Measurements from ENCODE around the gene CDKL1.

The CDKL1 gene

GRCh38 chr14:50335989-50336824 is 60.5 kb downstream of the CDKL1 start:
- Histone ChIP-seq H3K4me3 (ENCODE audit: low read length) (no peak overlapping the region), H3K27ac (ENCODE audit: low read length) (no peak overlapping the region), H4K20me1 (ENCODE audit: insufficient read depth, low read length) (0 out of 2 replicates have a peak, but pooled peaks cover 3% of the 10 kb centered on the region), H2AFZ (ENCODE audit: low read depth, low read length) (no peak overlapping the region), H3K36me3 (replicated peaks; ENCODE audit: low read depth, low read length) (no peaks in the 10 kb centered on the region), H3K9me3 (ENCODE audit: insufficient read depth, low read length) (no peaks in the 10 kb centered on the region), H3K79me2 (ENCODE audit: low read length) (no peaks in the 10 kb centered on the region), H3K4me1 (ENCODE audit: low read length) (no peaks in the 10 kb centered on the region), H3K9ac (ENCODE audit: low read length) (no peak overlapping the region), H3K27me3 (ENCODE audit: low read depth, low read length) (no peaks in the 10 kb centered on the region), H3K4me2 (ENCODE audit: low read length) (no peak overlapping the region)
- no peak for TF ChIP-seq CTCF (IDR thresholded peaks at IDR 0.05; ENCODE audit: low read depth, low read length)
- no peak for TF ChIP-seq EZH2phosphoT487 (IDR thresholded peaks at IDR 0.05; ENCODE audit: low read depth)

- no peak overlapping the region for H3K4me2 ChIP-seq (ENCODE audit: low read length)
- H4K20me1 ChIP-seq (ENCODE audit: insufficient read depth, low read length) = 0 out of 2 replicates have a peak, but pooled peaks cover 3% of the 10 kb centered on the region
- no peaks in the 10 kb centered on the region for H3K9me3 ChIP-seq (ENCODE audit: insufficient read depth, low read length)
- no peaks in the 10 kb centered on the region for H3K79me2 ChIP-seq (ENCODE audit: low read length)
- H3K4me3 ChIP-seq (ENCODE audit: low read length) = no peak overlapping the region
- no peak overlapping the region for H2AFZ ChIP-seq (ENCODE audit: low read depth, low read length)
- no peaks in the 10 kb centered on the region for H3K36me3 ChIP-seq (replicated peaks; ENCODE audit: low read depth, low read length)
- H3K27ac ChIP-seq (ENCODE audit: low read length) = no peak overlapping the region
- H3K27me3 ChIP-seq (ENCODE audit: low read depth, low read length) = no peaks in the 10 kb centered on the region
- H3K4me1 ChIP-seq (ENCODE audit: low read length) = no peaks in the 10 kb centered on the region
- TF ChIP-seq CTCF (IDR thresholded peaks at IDR 0.05; ENCODE audit: low read depth, low read length) (no peak), EZH2phosphoT487 (IDR thresholded peaks at IDR 0.05; ENCODE audit: low read depth) (no peak)
- H3K9ac ChIP-seq (ENCODE audit: low read length) = no peak overlapping the region
These were observed 61.3 kb downstream of the CDKL1 start for GRCh38 chr14:50335389-50335788.

- Histone ChIP-seq H3K9ac (ENCODE audit: low read length) (no peak overlapping the region), H2AFZ (ENCODE audit: low read depth, low read length) (no peak overlapping the region), H3K27ac (ENCODE audit: low read length) (no peak overlapping the region), H3K4me1 (ENCODE audit: low read length) (no peaks in the 10 kb centered on the region), H3K4me3 (ENCODE audit: low read length) (no peak overlapping the region), H3K27me3 (ENCODE audit: low read depth, low read length) (no peaks in the 10 kb centered on the region), H3K79me2 (ENCODE audit: low read length) (no peaks in the 10 kb centered on the region), H3K9me3 (ENCODE audit: insufficient read depth, low read length) (no peaks in the 10 kb centered on the region), H3K4me2 (ENCODE audit: low read length) (no peak overlapping the region), H4K20me1 (ENCODE audit: insufficient read depth, low read length) (0 out of 2 replicates have a peak, but pooled peaks cover 3% of the 10 kb centered on the region), H3K36me3 (replicated peaks; ENCODE audit: low read depth, low read length) (peaks cover 5% of the 10 kb centered on the region)
- TF ChIP-seq CTCF (IDR thresholded peaks at IDR 0.05; ENCODE audit: low read depth, low read length) (no peak), EZH2phosphoT487 (IDR thresholded peaks at IDR 0.05; ENCODE audit: low read depth) (no peak)
These were observed 62.5 kb downstream of the CDKL1 start for GRCh38 chr14:50334211-50334610.

- Histone ChIP-seq H3K4me1 (ENCODE audit: low read length) (no peaks in the 10 kb centered on the region), H3K4me2 (ENCODE audit: low read length) (no peak overlapping the region), H3K4me3 (ENCODE audit: low read length) (no peak overlapping the region), H3K9ac (ENCODE audit: low read length) (no peak overlapping the region), H3K36me3 (replicated peaks; ENCODE audit: low read depth, low read length) (peaks cover 7% of the 10 kb centered on the region), H3K27ac (ENCODE audit: low read length) (no peak overlapping the region), H4K20me1 (ENCODE audit: insufficient read depth, low read length) (0 out of 2 replicates have a peak, but pooled peaks cover 3% of the 10 kb centered on the region), H3K27me3 (ENCODE audit: low read depth, low read length) (no peaks in the 10 kb centered on the region), H3K9me3 (ENCODE audit: insufficient read depth, low read length) (no peaks in the 10 kb centered on the region), H2AFZ (ENCODE audit: low read depth, low read length) (no peak overlapping the region), H3K79me2 (ENCODE audit: low read length) (no peaks in the 10 kb centered on the region)
- TF ChIP-seq CTCF (IDR thresholded peaks at IDR 0.05; ENCODE audit: low read depth, low read length) (no peak), EZH2phosphoT487 (IDR thresholded peaks at IDR 0.05; ENCODE audit: low read depth) (no peak)
These were observed 63.6 kb downstream of the CDKL1 start for GRCh38 chr14:50333014-50333509.
